ENCODE results near the gene ASCC3.

The ASCC3 gene

GRCh38 chr6:100462706-100463629 lies 418.2 kb downstream of the ASCC3 start:
- DNase-seq, result no peak

GRCh38 chr6:100461917-100462705 lies 419.0 kb downstream of the ASCC3 start:
- no peak for DNase-seq

GRCh38 chr6:100461278-100461916 lies 419.7 kb downstream of the ASCC3 start:
- peak; percentile 30 for DNase-seq

- no peak for DNase-seq
Measured at GRCh38 chr6:100460650-100461204, 420.4 kb downstream of the ASCC3 start.

GRCh38 chr6:100459592-100460184 lies 421.4 kb downstream of the ASCC3 start:
- no peak for DNase-seq

- DNase-seq, result no peak
Measured at GRCh38 chr6:100458841-100459591, 422.1 kb downstream of the ASCC3 start.

All from DMS153 (cell line).